Astrocyte (in vitro differentiated cells and primary cell): ENCODE data around the gene IL1B. TPM values are rescaled to one million over a fixed set of nuclear protein-coding genes. Genes with fewer than 3 reads are reported as not detected.

Experiments used
- DNase-seq: peaks from one replicate; pipeline ENCODE4 v3.0.0-alpha.2; 2010; ENCODE audit warnings: low read depth
- FAIRE-seq: peaks from 2 replicates; lab custom pipeline; 2011; peaks lifted over from hg19 to GRCh38; lab: Jason Lieb, UNC
- H2AFZ ChIP-seq: 2 replicates; pipeline ENCODE4 v1.6.0; 2012; ENCODE audit warnings: low read depth, low read length, inconsistent platforms
- H3K27ac ChIP-seq: 2 replicates; pipeline ENCODE4 v1.5.1; 2011; ENCODE audit warnings: low read depth, low read length, inconsistent platforms
- H3K27me3 ChIP-seq: 2 replicates; pipeline ENCODE4 v1.6.0; 2011; ENCODE audit warnings: low read length, inconsistent platforms; ENCODE audit not compliant: insufficient read depth
- H3K36me3 ChIP-seq: 2 replicates; pipeline ENCODE4 v1.5.1; 2011; ENCODE audit warnings: low read length, inconsistent platforms; ENCODE audit not compliant: insufficient read depth
- H3K4me1 ChIP-seq: 2 replicates; pipeline ENCODE4 v1.5.1; 2011; ENCODE audit warnings: low read length, inconsistent platforms; ENCODE audit not compliant: insufficient read depth
- H3K4me2 ChIP-seq: 2 replicates; pipeline ENCODE4 v1.6.0; 2012; ENCODE audit warnings: low read length, inconsistent platforms
- H3K4me3 ChIP-seq: 2 replicates; pipeline ENCODE4 v1.5.1; 2011; ENCODE audit warnings: low read depth, mild to moderate bottlenecking, low read length, inconsistent platforms; ENCODE audit not compliant: insufficient read depth
- H3K79me2 ChIP-seq: 2 replicates; pipeline ENCODE4 v1.6.0; 2012; ENCODE audit warnings: mild to moderate bottlenecking, low read length, inconsistent platforms; ENCODE audit not compliant: insufficient read depth
- H3K9ac ChIP-seq: 2 replicates; pipeline ENCODE4 v1.6.0; 2012; ENCODE audit warnings: mild to moderate bottlenecking, low read length, inconsistent platforms
- H3K9me3 ChIP-seq: 2 replicates; pipeline ENCODE4 v1.5.1; 2012; ENCODE audit warnings: low read depth, mild to moderate bottlenecking, low read length, inconsistent platforms; ENCODE audit not compliant: insufficient read depth
- H4K20me1 ChIP-seq: 2 replicates; pipeline ENCODE4 v1.6.0; 2012; ENCODE audit warnings: low read length, inconsistent platforms; ENCODE audit not compliant: insufficient read depth
- H3K27ac Mint-ChIP-seq: one replicate; pipeline ENCODE4 v1.8.0; 2021; ENCODE audit warnings: mild to moderate bottlenecking, mixed read lengths; ENCODE audit not compliant: unreplicated experiment
- H3K27me3 Mint-ChIP-seq: one replicate; pipeline ENCODE4 v1.8.0; 2021; ENCODE audit warnings: low read depth, mixed read lengths; ENCODE audit not compliant: unreplicated experiment
- H3K36me3 Mint-ChIP-seq: one replicate; pipeline ENCODE4 v1.8.0; 2021; ENCODE audit warnings: low read depth, mixed read lengths; ENCODE audit not compliant: unreplicated experiment
- H3K4me1 Mint-ChIP-seq: one replicate; pipeline ENCODE4 v1.8.0; 2021; ENCODE audit warnings: low read depth, mixed read lengths; ENCODE audit not compliant: unreplicated experiment
- H3K4me3 Mint-ChIP-seq: one replicate; pipeline ENCODE4 v1.8.0; 2021; ENCODE audit warnings: mild to moderate bottlenecking, moderate library complexity, mixed read lengths; ENCODE audit not compliant: unreplicated experiment
- H3K9me3 Mint-ChIP-seq: one replicate; pipeline ENCODE4 v1.8.0; 2021; ENCODE audit warnings: mild to moderate bottlenecking, mixed read lengths; ENCODE audit not compliant: unreplicated experiment
- EZH2 ChIP-seq: IDR thresholded peaks from 2 replicates; pipeline ENCODE4 v1.6.1; 2012; ENCODE audit warnings: mild to moderate bottlenecking, low read length, inconsistent platforms; ENCODE audit not compliant: insufficient read depth
- total RNA-seq: library from RNA; stranded (reverse); gene quantifications from 2 replicates; pipeline ENCODE4 v1.2.1, GENCODE V29; 2021
- TF ChIP-seq, protein P1 (sequence below): IDR thresholded peaks from 2 replicates; pipeline ENCODE4 v1.5.1; 2011; ENCODE audit warnings: low read depth, mild to moderate bottlenecking, inconsistent platforms, low read length, moderate library complexity; ENCODE audit not compliant: insufficient read depth

Gene IL1B
- total RNA-seq, 1 donor from 2014 or later, result not detected

GRCh38 chr2:112796486-112796885 lies 40.1 kb downstream of the IL1B start:
- Histone ChIP-seq H3K9me3 (no peaks in the 10 kb centered on the region), H3K4me2 (no peak overlapping the region), H3K9ac (no peak overlapping the region), H3K4me1 (peaks cover 3% of the 10 kb centered on the region), H4K20me1 (no peaks in the 10 kb centered on the region), H3K27me3 (no peaks in the 10 kb centered on the region), H3K79me2 (no peaks in the 10 kb centered on the region), H3K36me3 (no peaks in the 10 kb centered on the region), H3K4me3 (no peak overlapping the region), H3K27ac (no peak overlapping the region), H2AFZ (no peak overlapping the region)
- peaks cover 19% of the 10 kb centered on the region for H3K9me3 Mint-ChIP-seq
- peaks cover 8% of the 10 kb centered on the region for H3K4me1 Mint-ChIP-seq
- H3K4me3 Mint-ChIP-seq, result no peak overlapping the region
- FAIRE-seq (no peak), DNase-seq (no peak)
- H3K36me3 Mint-ChIP-seq, result no peaks in the 10 kb centered on the region
- peaks cover 3% of the 10 kb centered on the region for H3K27me3 Mint-ChIP-seq
- TF ChIP-seq, protein P1, sequence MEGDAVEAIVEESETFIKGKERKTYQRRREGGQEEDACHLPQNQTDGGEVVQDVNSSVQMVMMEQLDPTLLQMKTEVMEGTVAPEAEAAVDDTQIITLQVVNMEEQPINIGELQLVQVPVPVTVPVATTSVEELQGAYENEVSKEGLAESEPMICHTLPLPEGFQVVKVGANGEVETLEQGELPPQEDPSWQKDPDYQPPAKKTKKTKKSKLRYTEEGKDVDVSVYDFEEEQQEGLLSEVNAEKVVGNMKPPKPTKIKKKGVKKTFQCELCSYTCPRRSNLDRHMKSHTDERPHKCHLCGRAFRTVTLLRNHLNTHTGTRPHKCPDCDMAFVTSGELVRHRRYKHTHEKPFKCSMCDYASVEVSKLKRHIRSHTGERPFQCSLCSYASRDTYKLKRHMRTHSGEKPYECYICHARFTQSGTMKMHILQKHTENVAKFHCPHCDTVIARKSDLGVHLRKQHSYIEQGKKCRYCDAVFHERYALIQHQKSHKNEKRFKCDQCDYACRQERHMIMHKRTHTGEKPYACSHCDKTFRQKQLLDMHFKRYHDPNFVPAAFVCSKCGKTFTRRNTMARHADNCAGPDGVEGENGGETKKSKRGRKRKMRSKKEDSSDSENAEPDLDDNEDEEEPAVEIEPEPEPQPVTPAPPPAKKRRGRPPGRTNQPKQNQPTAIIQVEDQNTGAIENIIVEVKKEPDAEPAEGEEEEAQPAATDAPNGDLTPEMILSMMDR, result no peak
- no peak for TF ChIP-seq EZH2
- no peak overlapping the region for H3K27ac Mint-ChIP-seq

GRCh38 chr2:112795774-112796173 lies 40.8 kb downstream of the IL1B start:
- Histone ChIP-seq H3K4me1 (peaks cover 3% of the 10 kb centered on the region), H3K27ac (no peak overlapping the region), H2AFZ (no peak overlapping the region), H3K36me3 (no peaks in the 10 kb centered on the region), H3K79me2 (no peaks in the 10 kb centered on the region), H3K9ac (no peak overlapping the region), H3K27me3 (no peaks in the 10 kb centered on the region), H3K4me3 (no peak overlapping the region), H4K20me1 (no peaks in the 10 kb centered on the region), H3K9me3 (no peaks in the 10 kb centered on the region), H3K4me2 (no peak overlapping the region)
- Mint-ChIP-seq H3K4me3 (no peak overlapping the region), H3K4me1 (peaks cover 8% of the 10 kb centered on the region), H3K27me3 (peaks cover 3% of the 10 kb centered on the region), H3K9me3 (peaks cover 19% of the 10 kb centered on the region), H3K36me3 (no peaks in the 10 kb centered on the region), H3K27ac (no peak overlapping the region)
- FAIRE-seq (no peak), DNase-seq (no peak)
- TF ChIP-seq, protein P1, result no peak
- TF ChIP-seq EZH2, result no peak

GRCh38 chr2:112794841-112795240 lies 41.7 kb downstream of the IL1B start:
- Mint-ChIP-seq H3K4me1 (peaks cover 8% of the 10 kb centered on the region), H3K9me3 (peaks cover 20% of the 10 kb centered on the region), H3K27ac (peak overlapping the region; percentile 10), H3K36me3 (no peaks in the 10 kb centered on the region), H3K27me3 (peaks cover 3% of the 10 kb centered on the region), H3K4me3 (no peak overlapping the region)
- no peaks in the 10 kb centered on the region for H3K9me3 ChIP-seq
- H4K20me1 ChIP-seq, result no peaks in the 10 kb centered on the region
- H3K36me3 ChIP-seq, result no peaks in the 10 kb centered on the region
- no peaks in the 10 kb centered on the region for H3K27me3 ChIP-seq
- TF ChIP-seq, protein P1, result no peak
- TF ChIP-seq EZH2, result no peak
- H3K79me2 ChIP-seq, result no peaks in the 10 kb centered on the region
- FAIRE-seq (no peak), DNase-seq (no peak)
- H3K27ac ChIP-seq, result no peak overlapping the region
- no peak overlapping the region for H2AFZ ChIP-seq
- H3K9ac ChIP-seq, result no peak overlapping the region
- H3K4me2 ChIP-seq, result no peak overlapping the region
- no peak overlapping the region for H3K4me3 ChIP-seq
- H3K4me1 ChIP-seq, result peaks cover 3% of the 10 kb centered on the region
